G401 (cell line): ENCODE measurements around the gene KRT28. TPM values are rescaled to one million over a fixed set of nuclear protein-coding genes. Genes with fewer than 3 reads are reported as not detected.
"Not testable (repeated sequence)": the region's sequence is repeated elsewhere in the genome, so short reads cannot be mapped to it uniquely, and the experiment has no call there.

Experiments used
- DNase-seq: peaks from one replicate; pipeline ENCODE4 v3.0.0-alpha.2; 2015; ENCODE audit warnings: low spot score
- in situ Hi-C: cut with HindIII; loops from 2 replicates; pipeline ENCODE4 v1.10.0; 2016; ENCODE audit warnings: low sequenced_read_pairs, mixed read lengths
- total RNA-seq: library from RNA; depleted of rRNA; stranded (reverse); fragments of >200 nt; shearing (Covaris generic); gene quantifications from 2 replicates; pipeline ENCODE4 v1.2.3, GENCODE V29; 2014

Gene KRT28
- total RNA-seq, 1 experiment from 2014 or later: not detected

DNA sequence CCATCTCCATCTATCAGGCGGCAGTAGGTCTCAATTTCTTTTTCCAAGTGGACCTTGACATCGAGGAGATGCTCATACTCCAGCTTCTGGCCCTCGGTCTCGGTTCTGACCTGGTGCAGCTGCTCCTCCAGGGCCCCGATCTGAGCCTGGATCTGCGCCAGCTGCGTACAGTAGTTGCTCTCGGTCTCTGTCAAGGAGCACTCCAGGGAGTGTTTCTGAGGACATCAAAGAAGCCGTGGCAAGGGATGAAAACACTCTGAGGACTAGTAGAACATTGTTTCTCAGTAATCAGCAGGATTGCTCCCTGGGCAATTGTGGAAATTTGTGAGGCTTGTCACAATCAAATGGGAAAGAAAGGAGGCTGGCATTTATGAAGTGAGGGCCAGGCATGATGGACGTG is 5.9 kb downstream of the KRT28 start:
- in situ Hi-C loops: no loop called here
- DNase-seq: no peak

DNA sequence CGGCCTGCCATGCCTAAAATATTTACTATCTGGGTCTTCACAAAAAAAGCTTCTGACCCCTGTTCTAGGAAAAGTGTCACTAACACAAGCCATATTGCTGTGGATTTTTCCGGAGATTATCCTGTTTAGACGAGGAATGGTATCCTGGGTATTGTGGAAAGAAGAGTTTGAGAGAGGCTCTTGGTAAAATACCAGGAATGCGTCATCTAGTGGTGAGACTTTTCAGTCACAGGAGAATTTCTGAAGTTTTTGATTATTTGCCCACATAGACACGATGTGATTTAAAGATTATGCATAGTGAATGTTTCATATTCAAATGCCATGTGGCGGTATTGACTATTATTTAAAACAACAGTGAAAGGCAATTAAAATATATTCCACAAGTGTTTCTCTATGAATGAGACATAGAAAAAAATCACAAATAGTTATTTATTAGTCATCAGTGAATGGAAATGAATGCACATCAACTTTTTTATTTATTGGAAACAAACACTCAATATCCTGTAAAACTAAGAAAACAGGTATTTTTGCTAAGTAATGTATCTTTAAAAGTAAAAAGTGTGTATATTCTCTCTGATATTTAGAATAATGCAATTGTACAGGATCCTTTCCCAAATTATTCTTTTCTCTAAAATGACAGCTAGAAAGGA is 7.8 kb downstream of the KRT28 start:
- peak; percentile 49 for DNase-seq
- in situ Hi-C loops: no loop called here

DNA sequence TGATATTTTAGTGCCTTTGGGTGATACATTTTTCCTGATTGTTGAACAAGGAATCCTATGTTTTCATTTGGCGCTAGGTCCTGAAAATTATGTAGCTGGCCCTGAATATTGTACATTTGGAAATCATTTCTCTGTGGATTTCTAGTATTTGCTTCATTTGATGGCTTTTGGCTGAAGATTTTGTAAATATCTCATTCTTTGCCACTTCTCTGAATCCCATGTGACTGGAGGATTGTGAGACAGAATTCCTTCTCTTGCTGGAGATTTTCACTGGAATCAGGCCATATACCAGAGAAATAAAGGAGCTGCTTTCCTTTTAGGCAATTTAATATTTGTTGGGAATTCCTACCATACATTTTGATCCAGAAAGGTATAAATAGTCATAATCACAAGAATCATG is 8.6 kb downstream of the KRT28 start:
- in situ Hi-C loops: no loop called here
- DNase-seq: no peak

DNA sequence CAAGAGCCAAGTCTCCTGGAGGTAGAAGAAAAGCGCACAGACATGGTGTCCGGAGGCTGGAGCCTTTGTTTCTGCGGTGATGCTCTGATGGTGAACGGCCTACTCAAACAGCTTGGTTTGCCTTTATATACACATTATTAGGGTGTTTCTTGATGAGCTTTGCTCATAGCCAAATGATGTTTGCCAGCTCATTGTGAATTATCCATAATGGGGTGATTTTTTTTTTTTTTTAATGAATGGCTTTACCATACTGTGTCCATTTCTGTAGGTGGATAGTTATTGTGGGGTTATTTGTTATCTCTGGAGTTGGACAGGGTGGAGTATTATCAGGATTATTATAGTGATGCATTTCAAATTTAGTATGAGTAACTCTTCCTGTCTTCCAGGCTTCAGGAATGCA is 17.3 kb downstream of the KRT28 start, which contains the start of gene KRT27:
Gene KRT27 (minus strand): TSS at position 101 of the 400 bp plus-strand sequence. CDS start 57 bp downstream, at position 44.
- DNase-seq: no peak
- in situ Hi-C loops: no loop called here

DNA sequence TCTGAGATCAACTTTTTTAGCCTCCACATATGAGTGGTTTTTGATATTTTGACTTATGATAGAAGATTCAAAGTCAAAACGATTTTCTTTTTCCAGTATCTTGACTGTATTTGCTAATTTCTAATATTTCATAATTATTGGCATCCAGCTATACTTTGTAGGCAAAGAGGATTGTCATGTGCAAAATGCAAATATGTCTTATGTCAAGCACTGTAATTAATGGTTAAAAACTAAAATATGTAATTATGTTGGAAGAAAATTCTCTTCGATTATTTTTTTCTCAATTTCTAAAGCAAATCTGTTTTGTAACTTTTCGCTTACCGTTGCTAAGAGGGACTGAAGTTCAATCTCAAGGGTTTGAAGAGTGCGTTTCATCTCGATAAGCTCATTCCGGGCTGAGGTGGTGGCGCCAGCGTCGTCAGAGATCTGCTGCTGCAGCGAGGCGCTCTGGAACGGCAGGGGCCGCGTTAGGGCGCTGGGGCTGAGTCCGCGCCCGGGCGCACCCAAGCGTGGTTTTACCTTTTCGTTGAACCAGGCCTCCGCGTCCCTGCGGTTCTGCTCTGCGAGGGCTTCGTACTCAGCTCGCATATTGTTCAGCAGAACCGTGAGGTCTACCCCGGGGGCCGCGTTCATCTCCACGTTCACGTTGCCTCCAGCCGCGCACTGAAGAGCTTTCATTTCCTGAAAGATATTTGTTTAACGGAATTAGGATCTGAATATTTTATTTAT is 20.4 kb downstream of the KRT28 start:
- in situ Hi-C loops: no loop called here
- DNase-seq: no peak

DNA sequence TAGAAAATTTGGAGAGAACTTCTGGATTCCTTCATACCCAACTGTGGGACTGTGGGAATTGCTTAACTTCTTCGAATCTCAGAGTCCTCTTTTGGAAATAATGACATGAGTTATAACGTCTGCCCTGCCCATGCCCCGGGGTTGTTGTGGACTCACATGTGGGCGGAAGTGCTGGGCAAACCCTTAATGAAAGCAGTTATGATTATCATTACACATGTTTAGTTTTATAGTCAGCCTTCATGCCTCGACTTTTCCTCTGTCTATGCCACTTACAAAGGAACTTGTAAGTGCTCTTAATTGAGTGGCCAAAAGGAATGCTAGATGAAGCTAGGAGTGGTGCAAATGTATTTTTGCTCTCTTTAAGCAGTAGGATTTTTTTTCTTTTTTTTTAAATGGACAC is 21.3 kb downstream of the KRT28 start:
- in situ Hi-C loops: no loop called here

DNA sequence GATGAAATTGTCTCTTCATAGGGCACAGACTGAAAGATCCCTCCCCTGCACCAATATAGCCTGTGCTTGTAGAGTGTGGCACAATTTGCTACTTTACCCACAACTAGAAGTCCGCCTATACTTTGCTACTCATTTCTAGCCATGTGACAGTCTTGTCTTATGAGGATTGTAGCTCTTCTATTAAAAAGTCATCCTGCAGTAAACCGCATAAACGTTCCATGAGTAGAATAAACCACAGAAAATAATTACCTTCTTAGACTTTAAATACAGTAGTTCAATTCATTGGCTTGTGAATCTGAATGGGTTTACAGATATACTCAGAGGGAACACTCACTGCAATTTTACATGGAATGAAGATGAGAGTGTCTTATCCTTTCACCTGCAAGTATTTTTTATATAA is 21.8 kb downstream of the KRT28 start:
- DNase-seq: no peak
- in situ Hi-C loops: no loop called here

More for the DNA sequence above, 21.3 kb downstream of the KRT28 start:
- DNase-seq: no peak

DNA sequence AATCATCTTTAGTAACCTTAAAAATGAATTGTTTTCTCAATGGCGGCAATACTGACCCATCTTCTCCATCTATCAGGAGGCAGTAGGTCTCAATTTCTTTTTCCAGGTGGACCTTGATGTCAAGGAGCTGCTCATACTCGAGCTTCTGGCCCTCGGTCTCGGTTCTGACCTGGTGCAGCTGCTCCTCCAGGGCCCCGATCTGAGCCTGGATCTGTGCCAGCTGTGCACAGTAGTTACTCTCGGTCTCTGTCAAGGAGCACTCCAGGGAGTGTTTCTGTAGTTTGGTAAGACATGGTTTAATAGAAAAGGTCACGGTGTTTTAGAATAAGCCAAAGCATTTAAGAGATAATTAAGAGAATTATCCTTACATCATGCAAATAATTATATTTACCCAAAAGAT is 22.3 kb downstream of the KRT28 start:
- in situ Hi-C loops: no loop called here
- no peak for DNase-seq

DNA sequence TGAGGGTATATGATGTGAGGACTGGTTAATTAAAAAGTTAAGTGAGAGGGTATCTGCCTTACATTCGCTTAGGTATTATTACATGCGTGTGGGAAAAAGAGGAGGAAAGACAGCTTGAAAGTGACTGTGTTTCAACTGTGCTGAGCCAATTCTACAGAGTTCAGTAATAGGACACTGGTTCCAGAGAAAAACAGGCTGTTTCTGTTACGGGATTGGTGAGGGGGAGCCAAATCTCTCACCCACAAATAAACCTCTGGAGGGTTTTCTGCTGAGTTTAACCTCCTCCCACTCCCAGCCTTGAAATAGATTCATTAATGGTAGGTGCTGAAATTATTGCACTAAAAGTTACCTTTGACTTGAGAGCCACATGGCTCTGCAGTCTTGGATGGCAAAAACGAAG is 23.8 kb downstream of the KRT28 start:
- DNase-seq: no peak

DNA sequence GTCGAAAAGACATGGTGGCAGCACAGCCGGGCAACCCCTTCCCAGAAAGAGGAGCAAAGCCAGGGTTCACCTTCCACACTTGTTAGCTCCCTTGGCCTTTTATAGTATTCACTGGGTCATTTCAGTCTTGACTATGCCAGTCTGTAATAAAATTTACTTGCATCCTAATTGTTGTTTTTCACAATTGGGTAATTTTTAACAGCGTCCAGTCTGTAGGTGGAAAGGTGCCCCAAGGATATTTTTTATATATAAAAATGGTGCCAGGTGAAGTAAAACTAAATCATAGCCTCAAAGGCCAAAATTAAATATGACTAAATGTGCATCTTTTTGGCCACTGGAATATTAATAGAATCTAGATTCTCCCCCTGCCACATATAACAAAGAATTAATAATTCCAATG is 27.7 kb downstream of the KRT28 start, which contains the start of gene KRT26:
Gene KRT26 (minus strand): TSS at position 101 of the 400 bp plus-strand sequence. CDS start 88 bp downstream, at position 13.
- no peak for DNase-seq
- in situ Hi-C loops: no loop called here

More for the DNA sequence above, 23.8 kb downstream of the KRT28 start:
- in situ Hi-C loops: no loop called here

DNA sequence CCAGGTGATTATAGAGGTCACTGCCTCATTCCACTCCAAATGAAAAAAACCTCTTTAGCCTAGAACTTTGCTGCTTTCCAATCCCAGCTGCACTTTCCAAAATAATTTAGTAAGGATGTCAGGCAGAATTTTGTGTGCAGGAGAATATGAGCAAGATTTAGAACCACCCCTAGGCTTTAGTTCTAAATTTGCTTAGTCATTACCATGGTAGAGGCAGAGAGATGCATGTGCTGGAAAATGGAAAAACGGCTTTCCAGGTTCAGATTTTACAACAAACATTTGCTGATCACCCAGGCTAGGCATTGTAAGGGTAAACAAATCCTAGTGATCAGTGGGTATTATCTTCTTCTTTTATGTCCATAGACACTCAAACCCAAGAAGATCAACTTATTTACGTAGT is 34.1 kb downstream of the KRT28 start:
- in situ Hi-C loops: no loop called here
- no peak for DNase-seq

DNA sequence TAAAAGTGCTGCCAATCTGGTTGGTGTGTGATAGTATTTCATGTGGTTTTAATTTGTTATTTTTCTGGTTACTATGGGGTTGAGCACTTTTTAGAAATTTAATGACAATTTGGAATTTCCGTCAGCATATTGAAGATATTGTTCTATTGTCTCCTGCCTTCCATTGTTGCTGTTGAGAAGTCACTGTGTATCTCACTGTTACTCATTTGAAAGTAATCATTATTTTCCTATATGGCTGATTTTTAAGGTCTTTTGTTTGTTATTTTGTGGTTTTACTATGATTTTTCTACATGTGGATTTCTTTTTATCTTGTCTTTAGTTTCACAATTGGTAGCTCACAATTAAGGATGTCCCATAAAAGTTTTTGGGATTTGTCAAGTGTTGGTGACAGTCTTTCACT is 36.0 kb downstream of the KRT28 start:
- in situ Hi-C loops: no loop called here
- no peak for DNase-seq

DNA sequence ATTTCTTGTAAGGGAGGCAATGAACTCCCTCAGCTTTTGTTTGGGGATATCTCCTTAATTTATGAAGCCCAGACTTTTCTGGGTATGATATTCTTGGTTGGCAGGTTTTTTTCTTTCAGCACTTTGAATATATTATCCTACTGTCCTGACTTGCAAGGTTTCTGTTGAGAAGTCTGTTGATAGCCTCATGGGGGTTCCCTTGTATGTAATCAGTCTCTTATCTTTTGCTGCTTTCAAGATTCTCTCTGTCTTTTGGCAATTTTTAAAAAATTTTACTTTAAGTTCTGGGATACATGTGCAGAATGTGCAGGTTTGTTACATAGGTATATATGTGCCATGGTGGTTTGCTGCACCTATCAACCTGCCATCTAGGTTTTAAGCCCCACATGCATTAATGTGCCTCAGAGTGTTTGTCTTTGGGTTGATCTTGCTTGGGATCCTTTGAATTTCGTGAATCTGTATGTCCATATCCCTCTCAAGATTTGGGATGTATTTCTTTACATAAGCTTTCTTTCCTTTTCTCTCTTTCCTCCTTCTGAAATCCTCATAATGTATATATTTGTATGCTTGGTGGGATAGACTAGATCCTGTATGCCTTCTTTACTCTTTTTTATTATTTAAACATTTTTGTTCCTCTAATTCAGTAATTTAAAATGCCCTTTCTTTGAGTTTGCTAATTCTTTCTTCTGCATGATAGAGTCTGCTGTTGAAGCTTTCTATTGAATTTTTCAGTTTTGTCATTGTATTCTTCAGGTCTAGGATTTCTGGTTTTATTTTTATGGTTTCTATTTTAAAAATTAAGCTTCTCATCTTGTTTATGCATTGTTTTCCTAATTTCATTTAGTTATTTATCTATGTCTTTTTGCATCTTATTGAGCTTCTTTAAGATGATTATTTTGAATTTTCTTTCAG is 39.4 kb downstream of the KRT28 start:
- no peak for DNase-seq
- in situ Hi-C loops: no loop called here

DNA sequence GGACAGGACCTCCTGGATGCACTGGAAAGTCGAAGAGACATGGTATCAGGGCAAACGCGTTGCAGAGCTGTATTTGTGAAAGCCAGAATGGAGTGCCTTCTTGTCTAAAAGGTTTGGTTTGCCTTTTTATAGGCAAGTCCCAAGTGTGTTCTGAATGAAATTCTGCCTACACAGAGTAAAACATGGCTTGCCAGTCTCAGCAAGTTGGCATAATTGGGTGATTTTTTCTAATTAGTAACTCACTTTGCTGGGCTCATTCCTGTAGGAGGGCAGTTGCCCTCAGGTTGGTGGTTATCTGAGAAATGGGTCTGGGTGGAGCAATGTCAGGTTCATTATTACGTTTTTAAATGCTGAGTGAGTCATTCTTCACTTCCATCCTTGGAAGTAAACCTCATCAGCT is 44.5 kb downstream of the KRT28 start, which contains the start of gene KRT25:
Gene KRT25 (minus strand): TSS at position 101 of the 400 bp plus-strand sequence. CDS start 60 bp downstream, at position 41.
- in situ Hi-C loops: no loop called here
- DNase-seq: no peak

DNA sequence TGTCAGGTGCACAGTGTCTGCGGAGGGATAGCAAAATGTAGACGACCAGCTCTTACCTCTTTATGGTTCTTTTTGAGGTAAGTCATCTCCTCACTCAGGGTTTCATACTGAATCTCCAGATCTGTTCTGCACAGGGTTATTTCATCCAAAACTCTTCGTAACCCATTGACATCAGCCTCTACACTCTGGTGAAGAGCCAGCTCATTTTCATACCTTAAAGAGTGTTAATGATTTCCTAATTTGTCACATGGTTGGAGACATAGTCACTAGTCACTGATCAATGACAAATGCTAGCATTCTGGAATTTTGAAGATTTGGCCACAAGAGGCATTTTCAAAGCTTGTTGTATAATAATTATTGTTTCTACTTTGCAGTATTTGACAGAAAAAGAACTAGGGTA is 46.0 kb downstream of the KRT28 start:
- in situ Hi-C loops: no loop called here
- DNase-seq: no peak

DNA sequence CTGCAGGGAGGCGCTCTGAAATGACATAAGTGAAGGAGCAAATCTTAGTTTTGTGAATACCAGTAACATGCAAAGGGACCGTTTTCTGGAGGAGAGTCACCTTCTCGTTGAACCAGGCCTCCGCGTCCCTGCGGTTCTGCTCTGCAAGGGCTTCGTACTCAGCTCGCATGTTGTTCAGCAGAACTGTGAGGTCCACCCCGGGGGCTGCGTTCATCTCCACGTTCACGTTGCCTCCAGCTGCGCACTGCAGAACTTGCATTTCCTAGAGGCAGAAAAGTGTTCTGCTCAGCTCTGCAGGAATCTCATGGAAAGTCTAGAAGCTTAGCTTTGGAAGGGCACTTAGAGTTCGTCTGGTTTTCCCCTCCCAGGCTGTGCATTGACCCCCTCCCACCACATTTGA is 48.7 kb downstream of the KRT28 start:
- in situ Hi-C loops: no loop called here
- DNase-seq: no peak

DNA sequence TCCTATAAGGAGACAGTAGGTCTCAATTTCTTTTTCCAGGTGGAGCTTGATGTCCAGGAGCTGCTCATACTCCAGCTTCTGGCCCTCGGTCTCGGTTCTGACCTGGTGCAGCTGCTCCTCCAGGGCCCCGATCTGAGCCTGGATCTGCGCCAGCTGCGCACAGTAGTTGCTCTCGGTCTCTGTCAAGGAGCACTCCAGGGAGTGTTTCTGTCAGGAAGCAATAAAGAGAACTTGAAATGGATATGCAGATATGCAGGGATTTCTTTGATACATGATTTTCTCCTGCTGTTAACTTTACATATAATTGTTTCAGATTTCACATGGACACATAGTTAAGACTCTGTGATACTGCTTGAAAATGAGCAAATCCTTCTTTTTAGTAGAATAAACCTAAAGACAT is 49.4 kb downstream of the KRT28 start:
- in situ Hi-C loops: no loop called here
- no peak for DNase-seq

DNA sequence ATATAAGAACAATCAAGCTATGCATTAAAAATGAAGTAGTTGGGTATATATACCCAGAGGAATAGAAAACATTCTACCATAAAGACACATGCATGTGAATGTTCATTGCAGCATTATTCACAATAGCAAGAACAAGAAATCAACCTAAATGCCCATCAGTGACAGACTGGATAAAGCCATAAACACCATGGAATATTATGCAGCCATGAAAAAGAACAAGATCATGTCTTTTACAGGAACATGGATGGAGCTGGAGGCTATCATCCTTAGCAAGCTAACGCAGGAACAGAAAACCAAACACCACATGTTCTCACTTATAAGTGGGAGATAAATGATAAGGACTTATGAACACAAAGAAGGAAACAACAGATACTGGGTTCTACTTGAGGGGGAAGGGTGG is 51.1 kb downstream of the KRT28 start:
- in situ Hi-C loops, DNase-seq: not testable (repeated sequence)
